ENCODE data around the gene CRADD.

Gene CRADD

DNA sequence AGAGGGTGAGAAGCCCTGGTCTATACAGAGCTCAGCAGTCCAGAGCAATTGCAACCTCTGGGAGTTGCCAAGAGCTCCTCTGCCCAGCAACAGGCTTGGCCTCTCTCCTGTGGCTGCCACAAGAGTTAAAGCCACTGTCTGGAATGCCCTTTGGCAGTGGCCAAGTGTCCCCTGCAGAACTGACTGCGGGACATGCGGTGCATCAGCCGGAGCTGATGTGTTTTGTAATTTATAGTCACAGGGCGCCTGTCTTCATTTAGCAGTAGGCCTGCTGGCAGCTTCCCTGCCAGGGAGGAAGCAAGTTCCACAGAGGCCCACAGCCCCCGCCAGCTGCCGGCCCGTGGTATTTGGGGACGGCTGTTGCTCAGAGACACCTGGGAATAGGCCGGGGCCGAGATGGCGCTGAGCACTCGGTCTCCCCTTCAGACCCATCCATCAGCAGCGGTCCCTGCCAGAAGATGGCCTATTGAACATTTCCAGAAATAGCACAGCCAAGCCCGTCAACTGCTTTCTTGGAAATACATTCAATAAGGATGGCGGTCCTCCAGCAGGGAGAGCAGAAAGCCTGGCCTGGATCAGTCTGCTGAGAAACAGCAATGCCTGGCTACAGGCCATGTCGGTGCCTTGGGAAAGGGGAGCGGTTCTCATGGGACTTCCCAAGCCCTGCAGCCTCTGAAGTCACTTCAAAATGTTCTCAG is 217.4 kb downstream of the CRADD start:
- TF ChIP-seq EZH2 (IDR thresholded peaks at IDR 0.05): no peak
- TF ChIP-seq FOXP2 (optimal IDR thresholded peaks at IDR 0.05; ENCODE audit: control extremely low read depth, extremely low read length, insufficient read depth): no peak
- no peak for TF ChIP-seq POLR2AphosphoS5 (IDR thresholded peaks at IDR 0.05; ENCODE audit: borderline replicate concordance, low read depth, low read length)

GRCh38 chr12:93895089-93895445 is 217.9 kb downstream of the CRADD start:
- H3K27ac ChIP-seq: no peak overlapping the region
- H3K4me3 ChIP-seq: no peak overlapping the region
- no peak overlapping the region for H3K9ac ChIP-seq (ENCODE audit: insufficient read length)
- TF ChIP-seq FOXP2 (optimal IDR thresholded peaks at IDR 0.05; ENCODE audit: control extremely low read depth, extremely low read length, insufficient read depth) (no peak), POLR2AphosphoS5 (IDR thresholded peaks at IDR 0.05; ENCODE audit: borderline replicate concordance, low read depth, low read length) (no peak), EZH2 (IDR thresholded peaks at IDR 0.05) (no peak)
- DNase-seq (ENCODE audit: low read depth, low spot score): no peak
- no peaks in the 10 kb centered on the region for H3K36me3 ChIP-seq (ENCODE audit: insufficient read depth, low read length)
- no peaks in the 10 kb centered on the region for H3K9me3 ChIP-seq (ENCODE audit: low read depth, low read length)

More for the DNA sequence above, 217.4 kb downstream of the CRADD start:
- Histone ChIP-seq H3K9ac (ENCODE audit: insufficient read length) (no peak overlapping the region), H3K27ac (no peak overlapping the region), H3K4me3 (no peak overlapping the region), H3K9me3 (ENCODE audit: low read depth, low read length) (no peaks in the 10 kb centered on the region), H3K36me3 (ENCODE audit: insufficient read depth, low read length) (no peaks in the 10 kb centered on the region)
- no peak for DNase-seq (ENCODE audit: low read depth, low spot score)

- Histone ChIP-seq H3K9me3 (ENCODE audit: low read depth, low read length) (no peaks in the 10 kb centered on the region), H3K36me3 (ENCODE audit: insufficient read depth, low read length) (no peaks in the 10 kb centered on the region), H3K4me3 (no peak overlapping the region), H3K9ac (ENCODE audit: insufficient read length) (no peak overlapping the region), H3K27ac (no peak overlapping the region)
- TF ChIP-seq POLR2AphosphoS5 (IDR thresholded peaks at IDR 0.05; ENCODE audit: borderline replicate concordance, low read depth, low read length): no peak
- DNase-seq (ENCODE audit: low read depth, low spot score): no peak
Measured at GRCh38 chr12:93896427-93896826, 219.3 kb downstream of the CRADD start.

DNA sequence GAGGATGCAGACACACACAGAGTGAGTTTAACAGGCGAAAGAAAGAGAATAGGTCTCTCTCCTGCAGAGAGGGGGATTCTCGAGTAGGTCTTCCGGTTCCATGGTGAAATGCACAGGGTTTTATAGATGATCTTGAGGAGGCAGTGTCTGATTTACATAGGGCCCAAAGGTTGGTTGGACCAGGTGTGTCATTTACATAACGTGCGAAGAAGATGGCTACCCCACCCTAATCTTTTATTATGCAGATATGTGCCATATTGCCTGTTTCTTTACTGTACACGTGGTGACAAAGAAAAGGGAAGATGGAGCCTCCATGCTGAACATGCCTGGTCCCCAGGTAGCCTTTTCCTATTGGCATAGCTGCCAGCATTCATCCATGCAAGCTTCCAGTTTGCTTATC is 219.8 kb downstream of the CRADD start:
- H3K9ac ChIP-seq (ENCODE audit: insufficient read length): no peak overlapping the region
- H3K27ac ChIP-seq: no peak overlapping the region
- H3K9me3 ChIP-seq (ENCODE audit: low read depth, low read length): no peaks in the 10 kb centered on the region
- DNase-seq (ENCODE audit: low read depth, low spot score): no peak
- TF ChIP-seq EZH2 (IDR thresholded peaks at IDR 0.05) (no peak), FOXP2 (optimal IDR thresholded peaks at IDR 0.05; ENCODE audit: control extremely low read depth, extremely low read length, insufficient read depth) (no peak), POLR2AphosphoS5 (IDR thresholded peaks at IDR 0.05; ENCODE audit: borderline replicate concordance, low read depth, low read length) (no peak)
- no peaks in the 10 kb centered on the region for H3K36me3 ChIP-seq (ENCODE audit: insufficient read depth, low read length)
- H3K4me3 ChIP-seq: no peak overlapping the region

DNA sequence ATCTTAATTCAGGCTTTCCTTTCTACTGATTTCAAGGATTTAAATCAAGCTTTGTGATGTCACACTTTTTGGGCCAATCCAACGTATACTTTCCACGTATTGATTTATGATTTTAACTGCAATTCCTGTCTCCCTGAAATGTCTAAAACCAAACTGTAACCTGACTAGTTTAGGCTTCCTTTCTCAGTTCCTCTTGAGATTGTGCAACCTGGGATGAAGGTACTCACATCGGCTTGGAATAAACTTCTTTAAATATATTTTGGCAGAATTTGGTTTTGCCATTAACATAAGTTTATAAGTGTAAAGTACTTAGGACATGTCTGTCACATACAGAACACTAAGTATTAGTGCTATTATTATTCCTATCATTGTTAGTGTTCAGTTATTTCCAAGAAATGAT is 224.6 kb downstream of the CRADD start:
- no peaks in the 10 kb centered on the region for H3K9me3 ChIP-seq (ENCODE audit: low read depth, low read length)
- TF ChIP-seq POLR2AphosphoS5 (IDR thresholded peaks at IDR 0.05; ENCODE audit: borderline replicate concordance, low read depth, low read length) (no peak), EZH2 (IDR thresholded peaks at IDR 0.05) (no peak), FOXP2 (optimal IDR thresholded peaks at IDR 0.05; ENCODE audit: control extremely low read depth, extremely low read length, insufficient read depth) (no peak)

DNA sequence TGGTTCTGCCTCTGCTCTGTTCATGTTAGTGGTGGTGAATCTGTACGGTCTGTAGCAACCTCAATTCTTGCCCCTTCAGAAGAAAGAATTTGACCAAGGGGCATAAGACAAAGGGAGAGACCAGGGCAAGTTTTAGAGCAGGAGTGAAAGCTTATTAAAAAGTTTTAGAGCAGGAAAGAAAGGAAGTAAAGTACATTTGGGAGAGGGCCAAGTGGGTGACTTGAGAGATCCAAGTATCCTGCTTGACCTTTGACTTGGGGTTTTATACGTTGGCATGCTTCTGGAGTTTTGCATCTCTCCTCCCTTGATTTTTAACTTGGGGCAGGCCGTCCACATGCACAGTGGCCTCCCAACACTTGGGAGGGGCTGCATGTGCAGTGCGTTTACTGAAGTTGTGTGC is 225.0 kb downstream of the CRADD start:
- Histone ChIP-seq H3K9me3 (ENCODE audit: low read depth, low read length) (no peaks in the 10 kb centered on the region), H3K9ac (ENCODE audit: insufficient read length) (no peak overlapping the region), H3K27ac (no peak overlapping the region), H3K36me3 (ENCODE audit: insufficient read depth, low read length) (no peaks in the 10 kb centered on the region), H3K4me3 (no peak overlapping the region)
- no peak for DNase-seq (ENCODE audit: low read depth, low spot score)
- TF ChIP-seq EZH2 (IDR thresholded peaks at IDR 0.05): no peak
- no peak for TF ChIP-seq POLR2AphosphoS5 (IDR thresholded peaks at IDR 0.05; ENCODE audit: borderline replicate concordance, low read depth, low read length)
- TF ChIP-seq FOXP2 (optimal IDR thresholded peaks at IDR 0.05; ENCODE audit: control extremely low read depth, extremely low read length, insufficient read depth): no peak

More for the DNA sequence above, 224.6 kb downstream of the CRADD start:
- DNase-seq (ENCODE audit: low read depth, low spot score): no peak
- Histone ChIP-seq H3K9ac (ENCODE audit: insufficient read length) (no peak overlapping the region), H3K27ac (no peak overlapping the region), H3K4me3 (no peak overlapping the region), H3K36me3 (ENCODE audit: insufficient read depth, low read length) (no peaks in the 10 kb centered on the region)

- no peak for TF ChIP-seq POLR2AphosphoS5 (IDR thresholded peaks at IDR 0.05; ENCODE audit: borderline replicate concordance, low read depth, low read length)
- TF ChIP-seq EZH2 (IDR thresholded peaks at IDR 0.05): no peak
- TF ChIP-seq FOXP2 (optimal IDR thresholded peaks at IDR 0.05; ENCODE audit: control extremely low read depth, extremely low read length, insufficient read depth): no peak
- Histone ChIP-seq H3K27ac (no peak overlapping the region), H3K4me3 (no peak overlapping the region), H3K9me3 (ENCODE audit: low read depth, low read length) (no peaks in the 10 kb centered on the region), H3K36me3 (ENCODE audit: insufficient read depth, low read length) (no peaks in the 10 kb centered on the region), H3K9ac (ENCODE audit: insufficient read length) (no peak overlapping the region)
- no peak for DNase-seq (ENCODE audit: low read depth, low spot score)
Measured at GRCh38 chr12:93902736-93903562, 225.8 kb downstream of the CRADD start.

GRCh38 chr12:93904124-93904523 is 226.9 kb downstream of the CRADD start:
- TF ChIP-seq POLR2AphosphoS5 (IDR thresholded peaks at IDR 0.05; ENCODE audit: borderline replicate concordance, low read depth, low read length) (no peak), FOXP2 (optimal IDR thresholded peaks at IDR 0.05; ENCODE audit: control extremely low read depth, extremely low read length, insufficient read depth) (no peak), EZH2 (IDR thresholded peaks at IDR 0.05) (no peak)
- no peaks in the 10 kb centered on the region for H3K9me3 ChIP-seq (ENCODE audit: low read depth, low read length)
- no peak overlapping the region for H3K27ac ChIP-seq
- no peaks in the 10 kb centered on the region for H3K36me3 ChIP-seq (ENCODE audit: insufficient read depth, low read length)
- H3K9ac ChIP-seq (ENCODE audit: insufficient read length): no peak overlapping the region
- DNase-seq (ENCODE audit: low read depth, low spot score): no peak
- no peak overlapping the region for H3K4me3 ChIP-seq
